Measurements from ENCODE around the gene CCDC150. TPM values are rescaled to one million over a fixed set of nuclear protein-coding genes. Genes with fewer than 3 reads are reported as not detected.
"Not testable (repeated sequence)": the region's sequence is repeated elsewhere in the genome, so short reads cannot be mapped to it uniquely, and the experiment has no call there.

The CCDC150 gene
- total and polyA plus RNA-seq, 8 donors = 0.29 to 19.8 (median 3.2) TPM; not detected in 1

- H3K36me3 ChIP-seq = no peaks in the 10 kb centered on the region
- H3K4me1 ChIP-seq = peaks cover 0 to 5% (median 0%) of the 10 kb centered on the region in 4 donors
- no peak for DNase-seq
- H3K27me3 ChIP-seq = no peaks in the 10 kb centered on the region
- no peak for TF ChIP-seq POLR2A (IDR thresholded peaks at IDR 0.05)
- no peak for TF ChIP-seq POLR2AphosphoS5 (IDR thresholded peaks at IDR 0.05)
- no peak for TF ChIP-seq EP300 (IDR thresholded peaks at IDR 0.05)
- no peak for TF ChIP-seq CTCF (IDR thresholded peaks at IDR 0.05)
- H3K27ac ChIP-seq = no peak overlapping the region
- H3K9me3 ChIP-seq = no peaks in the 10 kb centered on the region
- intact Hi-C loops (cut with DNase I; ENCODE audit: low total_unique reads) = no loop called here
- no peak overlapping the region for H3K4me3 ChIP-seq
Observed at GRCh38 chr2:196723571-196723970, 84.1 kb downstream of the CCDC150 start.

DNA sequence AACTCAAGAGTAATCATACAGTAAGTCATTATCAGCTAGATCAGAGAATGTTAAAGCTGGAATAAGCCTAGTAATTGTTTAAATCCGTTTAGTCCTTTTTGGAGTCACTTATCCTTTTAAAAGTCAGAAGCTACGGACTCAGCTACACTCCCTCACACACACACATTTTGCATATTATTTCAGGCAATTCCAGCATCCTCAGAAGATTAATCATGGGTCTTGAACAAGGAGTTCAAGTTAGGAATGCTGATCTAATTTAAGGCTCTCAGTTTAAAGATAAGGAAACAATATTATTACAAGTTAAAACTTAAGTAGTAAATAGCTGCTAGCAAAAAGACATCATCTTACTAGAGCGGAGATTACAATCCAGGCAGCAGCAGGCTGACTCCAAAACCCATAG, 85.7 kb downstream of the CCDC150 start:
- 84 to 88% (median 87%) methylated on average over 3 of the region's 3 CpGs for WGBS, 5 donors
- Histone ChIP-seq H3K36me3 (no peaks in the 10 kb centered on the region), H3K4me1 (no peaks in the 10 kb centered on the region), H3K4me3 (no peak overlapping the region), H3K27ac (no peak overlapping the region), H3K27me3 (no peaks in the 10 kb centered on the region), H3K9me3 (no peaks in the 10 kb centered on the region)
- intact Hi-C loops (cut with DNase I; ENCODE audit: low total_unique reads) = no loop called here
- no peak for DNase-seq
- TF ChIP-seq CTCF (IDR thresholded peaks at IDR 0.05) (no peak), EP300 (IDR thresholded peaks at IDR 0.05) (no peak), POLR2A (IDR thresholded peaks at IDR 0.05) (no peak), POLR2AphosphoS5 (IDR thresholded peaks at IDR 0.05) (no peak)

DNA sequence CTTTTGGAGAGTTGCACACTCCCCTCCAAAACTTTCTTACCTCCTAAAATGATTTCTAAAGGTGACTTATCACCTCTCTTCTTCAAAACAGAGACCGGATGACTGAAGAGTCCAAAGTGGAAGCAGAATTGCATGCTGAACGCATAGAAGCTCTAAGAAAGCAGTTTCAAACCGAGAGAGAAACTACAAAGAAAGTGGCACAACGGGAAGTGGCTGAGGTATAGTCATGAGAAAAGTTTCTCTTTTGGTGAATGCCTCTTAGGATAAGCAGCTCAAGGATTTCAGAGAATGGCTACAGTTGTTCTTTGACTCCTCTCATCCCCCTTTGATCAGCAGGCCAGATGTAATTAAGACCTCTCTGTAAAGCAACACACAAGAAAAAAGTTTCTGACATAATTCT, 86.4 kb downstream of the CCDC150 start:
- DNase-seq = no peak
- no peak overlapping the region for H3K27ac ChIP-seq
- no peaks in the 10 kb centered on the region for H3K27me3 ChIP-seq
- H3K36me3 ChIP-seq = no peaks in the 10 kb centered on the region
- intact Hi-C loops (cut with DNase I; ENCODE audit: low total_unique reads) = no loop called here
- TF ChIP-seq POLR2AphosphoS5 (IDR thresholded peaks at IDR 0.05) = no peak
- TF ChIP-seq EP300 (IDR thresholded peaks at IDR 0.05) = no peak
- TF ChIP-seq POLR2A (IDR thresholded peaks at IDR 0.05) = no peak
- TF ChIP-seq CTCF (IDR thresholded peaks at IDR 0.05) = no peak
- 85 to 93% (median 91%) methylated on average over 4 of the region's 4 CpGs for WGBS, 5 donors
- no peak overlapping the region for H3K4me3 ChIP-seq
- no peaks in the 10 kb centered on the region for H3K9me3 ChIP-seq
- H3K4me1 ChIP-seq = no peaks in the 10 kb centered on the region

GRCh38 chr2:196729418-196729817, 89.9 kb downstream of the CCDC150 start:
- no peaks in the 10 kb centered on the region for H3K36me3 ChIP-seq
- no peak overlapping the region for H3K4me3 ChIP-seq
- no peak overlapping the region for H3K27ac ChIP-seq
- peak in 1 of 2 donors; percentile 45 for DNase-seq
- no peaks in the 10 kb centered on the region for H3K9me3 ChIP-seq
- TF ChIP-seq EP300 (IDR thresholded peaks at IDR 0.05) (no peak), POLR2A (IDR thresholded peaks at IDR 0.05) (no peak), POLR2AphosphoS5 (IDR thresholded peaks at IDR 0.05) (peak in 1 of 3 donors; percentile 42), CTCF (IDR thresholded peaks at IDR 0.05) (no peak)
- intact Hi-C loops (cut with DNase I; ENCODE audit: low total_unique reads) = no loop called here
- H3K27me3 ChIP-seq = no peaks in the 10 kb centered on the region
- no peaks in the 10 kb centered on the region for H3K4me1 ChIP-seq
- 34 to 64% (median 49%) methylated on average over 2 of the region's 2 CpGs for WGBS, 5 donors

- DNase-seq; H3K9me3 ChIP-seq; H3K4me1 ChIP-seq; H3K36me3 ChIP-seq; H3K27ac ChIP-seq; intact Hi-C loops (cut with DNase I; ENCODE audit: low total_unique reads); H3K27me3 ChIP-seq; H3K4me3 ChIP-seq: not testable (repeated sequence)
Observed at GRCh38 chr2:196736646-196737045, 97.1 kb downstream of the CCDC150 start.

Measured in stomach (tissue), 9 donors.